NCI-H2081 treated with DMSO at 0.1 percent for 48 hours (cell line): Measurements from ENCODE around the gene LRRC56.

Source experiments
- DNase-seq: peaks from one replicate; lab custom pipeline; 2025; lab: John Stamatoyannopoulos, UW

Gene LRRC56

GRCh38 chr11:575313-575995 is 38.1 kb downstream of the LRRC56 start:
- DNase-seq: peak; percentile 57

GRCh38 chr11:575996-576768 is 38.9 kb downstream of the LRRC56 start, which contains the start of gene PHRF1:
Gene PHRF1, plus strand, starts transcription at chr11:576470. Its CDS starts 5,043 bp downstream, at chr11:581513.
- peak; percentile 90 for DNase-seq

GRCh38 chr11:576811-577610 is 39.7 kb downstream of the LRRC56 start:
- no peak for DNase-seq

GRCh38 chr11:577611-577894 is 40.2 kb downstream of the LRRC56 start:
- DNase-seq: no peak

GRCh38 chr11:578276-579035 is 41.1 kb downstream of the LRRC56 start:
- DNase-seq: no peak

- DNase-seq: no peak
Measured at GRCh38 chr11:579830-580601, 42.7 kb downstream of the LRRC56 start.

- DNase-seq: no peak
Measured at GRCh38 chr11:581342-581741, 44.0 kb downstream of the LRRC56 start.

- DNase-seq: no peak
Measured at GRCh38 chr11:581752-582151, 44.4 kb downstream of the LRRC56 start.

- DNase-seq: no peak
Measured at GRCh38 chr11:584287-584686, 47.0 kb downstream of the LRRC56 start.

- DNase-seq: no peak
Measured at GRCh38 chr11:586376-587316, 49.3 kb downstream of the LRRC56 start.

- no peak for DNase-seq
Measured at GRCh38 chr11:587546-587945, 50.2 kb downstream of the LRRC56 start.

GRCh38 chr11:587978-588380 is 50.7 kb downstream of the LRRC56 start:
- DNase-seq: no peak

- no peak for DNase-seq
Measured at GRCh38 chr11:589798-590197, 52.5 kb downstream of the LRRC56 start.

- no peak for DNase-seq
Measured at GRCh38 chr11:590997-591396, 53.7 kb downstream of the LRRC56 start.

- DNase-seq: no peak
Measured at GRCh38 chr11:592501-592900, 55.2 kb downstream of the LRRC56 start.

GRCh38 chr11:592918-593317 is 55.6 kb downstream of the LRRC56 start:
- DNase-seq: no peak

- no peak for DNase-seq
Measured at GRCh38 chr11:593347-593746, 56.0 kb downstream of the LRRC56 start.

- DNase-seq: no peak
Measured at GRCh38 chr11:595400-595799, 58.1 kb downstream of the LRRC56 start.

GRCh38 chr11:596374-596773 is 59.0 kb downstream of the LRRC56 start:
- no peak for DNase-seq

GRCh38 chr11:597166-597725 is 59.9 kb downstream of the LRRC56 start:
- no peak for DNase-seq
